Coronary artery (tissue), 2 donors: ENCODE data around the gene ZNF83.

Experiments used
- DNase-seq: peaks from one replicate; pipeline ENCODE4 v3.0.0-alpha.2; 2017; ENCODE audit warnings: low spot score
- H3K27ac ChIP-seq, 2 donors: fragments of 200-600 bp; sonication (generic); one replicate each; pipeline ENCODE4 v1.5.1; 2016 to 2019
- H3K4me3 ChIP-seq: fragments of 200-600 bp; sonication (generic); 2 replicates; pipeline ENCODE4 v1.5.1; 2016; ENCODE audit warnings: mild to moderate bottlenecking, moderate library complexity
- TF ChIP-seq, protein P1 (sequence below): fragments of 200-600 bp; sonication (generic); IDR thresholded peaks from one replicate; pipeline ENCODE4 v1.5.1; 2019; ENCODE audit warnings: antibody characterized with exemption

The ZNF83 gene

DNA sequence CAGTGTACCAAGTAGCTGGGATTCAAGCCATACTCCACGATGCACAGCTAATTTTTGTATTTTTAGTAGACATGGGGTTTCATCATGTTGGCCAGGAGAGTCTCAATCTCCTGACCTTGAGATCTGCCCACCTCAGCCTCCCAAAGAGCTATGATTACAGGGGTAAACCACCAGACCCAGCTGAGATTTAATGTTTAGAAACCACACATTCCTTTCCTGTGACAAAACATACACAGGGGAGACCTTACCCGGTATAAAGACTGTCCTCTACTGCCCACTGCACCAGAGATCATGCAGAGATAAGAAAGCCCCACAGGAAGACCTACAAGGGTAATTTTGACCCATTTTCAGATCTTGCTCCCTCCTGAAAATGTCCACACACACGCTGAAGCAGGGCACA lies 22.8 kb upstream of the ZNF83 start:
- TF ChIP-seq, protein P1, sequence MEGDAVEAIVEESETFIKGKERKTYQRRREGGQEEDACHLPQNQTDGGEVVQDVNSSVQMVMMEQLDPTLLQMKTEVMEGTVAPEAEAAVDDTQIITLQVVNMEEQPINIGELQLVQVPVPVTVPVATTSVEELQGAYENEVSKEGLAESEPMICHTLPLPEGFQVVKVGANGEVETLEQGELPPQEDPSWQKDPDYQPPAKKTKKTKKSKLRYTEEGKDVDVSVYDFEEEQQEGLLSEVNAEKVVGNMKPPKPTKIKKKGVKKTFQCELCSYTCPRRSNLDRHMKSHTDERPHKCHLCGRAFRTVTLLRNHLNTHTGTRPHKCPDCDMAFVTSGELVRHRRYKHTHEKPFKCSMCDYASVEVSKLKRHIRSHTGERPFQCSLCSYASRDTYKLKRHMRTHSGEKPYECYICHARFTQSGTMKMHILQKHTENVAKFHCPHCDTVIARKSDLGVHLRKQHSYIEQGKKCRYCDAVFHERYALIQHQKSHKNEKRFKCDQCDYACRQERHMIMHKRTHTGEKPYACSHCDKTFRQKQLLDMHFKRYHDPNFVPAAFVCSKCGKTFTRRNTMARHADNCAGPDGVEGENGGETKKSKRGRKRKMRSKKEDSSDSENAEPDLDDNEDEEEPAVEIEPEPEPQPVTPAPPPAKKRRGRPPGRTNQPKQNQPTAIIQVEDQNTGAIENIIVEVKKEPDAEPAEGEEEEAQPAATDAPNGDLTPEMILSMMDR: no peak
- H3K4me3 ChIP-seq: no peak overlapping the region
- no peak overlapping the region for H3K27ac ChIP-seq
- DNase-seq: no peak

DNA sequence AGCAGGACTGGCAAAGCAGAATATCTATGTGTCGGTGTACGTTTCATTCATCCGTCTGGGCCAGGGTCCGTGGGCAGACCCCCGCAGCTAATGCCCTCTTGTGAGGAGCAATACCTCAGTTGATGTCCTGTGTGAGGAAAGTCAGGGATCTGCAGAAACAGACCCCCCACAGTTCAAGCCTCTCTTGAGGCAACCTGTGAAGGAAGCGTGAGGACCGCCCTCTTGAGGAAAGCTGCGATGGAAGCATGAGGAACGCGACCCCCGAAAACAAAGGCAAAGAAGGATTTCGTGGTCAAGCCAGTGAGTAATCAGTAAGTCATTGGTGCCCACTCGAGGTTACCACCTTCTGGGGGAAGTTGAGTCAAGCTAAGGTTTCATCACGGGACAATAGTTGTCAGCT lies 20.9 kb upstream of the ZNF83 start:
- Histone ChIP-seq H3K27ac (no peak overlapping the region), H3K4me3 (no peak overlapping the region)
- DNase-seq: no peak
- TF ChIP-seq, protein P1: no peak

- Histone ChIP-seq H3K27ac (no peak overlapping the region), H3K4me3 (no peak overlapping the region)
- DNase-seq: no peak
- TF ChIP-seq, protein P1: no peak
Observed at GRCh38 chr19:52658595-52658994, 20.4 kb upstream of the ZNF83 start.

- TF ChIP-seq, protein P1: no peak
- Histone ChIP-seq H3K27ac (no peak overlapping the region), H3K4me3 (no peak overlapping the region)
- no peak for DNase-seq
Observed at GRCh38 chr19:52653161-52653560, 15.0 kb upstream of the ZNF83 start.

DNA sequence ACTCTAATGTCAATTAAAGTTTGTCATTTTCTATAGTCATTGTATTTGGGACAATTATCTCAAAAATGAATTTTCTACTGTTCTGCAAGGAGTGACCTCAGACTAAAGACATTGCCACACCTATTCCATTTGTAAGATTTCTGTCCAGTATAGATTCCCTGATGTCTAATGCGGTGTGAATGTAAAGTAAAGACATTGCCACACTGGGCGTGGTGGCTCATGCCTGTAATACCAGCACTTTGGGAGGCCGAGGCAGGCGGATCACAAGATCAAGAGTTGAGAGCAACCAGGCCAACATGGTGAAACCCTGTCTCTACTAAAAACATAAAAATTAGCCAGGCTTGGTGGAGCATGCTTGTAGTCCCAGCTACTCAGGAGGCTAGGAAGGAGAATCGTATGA lies 13.8 kb upstream of the ZNF83 start:
- Histone ChIP-seq H3K27ac (no peak overlapping the region), H3K4me3 (no peak overlapping the region)
- TF ChIP-seq, protein P1: no peak
- no peak for DNase-seq

GRCh38 chr19:52648336-52649016 lies 10.3 kb upstream of the ZNF83 start:
- TF ChIP-seq, protein P1: no peak
- Histone ChIP-seq H3K27ac (peak overlapping the region; percentile 57 to 89), H3K4me3 (no peak overlapping the region)
- no peak for DNase-seq

- H3K4me3 ChIP-seq: no peak overlapping the region
- no peak overlapping the region for H3K27ac ChIP-seq
- TF ChIP-seq, protein P1: no peak
- DNase-seq: no peak
Observed at GRCh38 chr19:52646571-52647217, 8.5 kb upstream of the ZNF83 start.
